SU-DHL-6 (cell line): Measurements from ENCODE around the gene CHRM2.

Experiments used
- CTCF ChIP-seq: fragments of 200-600 bp; sonication (generic); IDR thresholded peaks from one replicate; pipeline ENCODE4 v1.5.1; 2017; ENCODE audit warnings: antibody characterized with exemption, mild to moderate bottlenecking, low read length, moderate library complexity; ENCODE audit not compliant: insufficient read depth, poor library complexity, severe bottlenecking
- EZH2phosphoT487 ChIP-seq: fragments of 200-600 bp; sonication (generic), shearing (Covaris generic); conservative IDR thresholded peaks from 2 replicates; pipeline ENCODE4 v1.6.1; 2018; ENCODE audit warnings: mild to moderate bottlenecking, antibody characterized with exemption, low read length, moderate library complexity, mixed read lengths

GRCh38 chr7:137003566-137003965, 135.1 kb downstream of the CHRM2 start:
- TF ChIP-seq CTCF (no peak), EZH2phosphoT487 (no peak)
